GM12878 (cell line): Measurements from ENCODE around the gene OR6B3. TPM values are rescaled to one million over a fixed set of nuclear protein-coding genes. Genes with fewer than 3 reads are reported as not detected.

Experiments used
- ATAC-seq: fragments of 200-7000 bp; cut with Tn5 transposase; 3 replicates; pipeline ENCODE4 v1.9.1; 2020; ENCODE audit warnings: mild to moderate bottlenecking, moderate library complexity
- BruUV-seq: library from RNA; stranded (reverse); fragments of 400-500 nt; replicated peaks from 2 replicates; lab custom pipeline; 2021; lab: Mats Ljungman, UMichigan
- CTCF ChIA-PET: fragments of 300-600 bp; sonication (Branson Sonifier 250); formaldehyde crosslinking; extraction: SDS; loops from one replicate; lab custom pipeline; 2021; ENCODE audit warnings: inconsistent platforms; lab: Yijun Ruan, JAX
- POLR2A ChIA-PET: fragments of 350-600 bp; formaldehyde crosslinking; extraction: SDS; loops from one replicate; lab custom pipeline; 2021; ENCODE audit warnings: inconsistent platforms; lab: Charles Lee
- RAD21 ChIA-PET: fragments of 300-600 bp; sonication (Branson Sonifier 250); formaldehyde crosslinking; loops from one replicate; lab custom pipeline; 2023; ENCODE audit warnings: antibody characterized with exemption; ENCODE audit not compliant: unreplicated experiment; lab: Charles Lee
- SMC1A ChIA-PET: fragments of 300-600 bp; sonication (Branson Sonifier 250); formaldehyde crosslinking; loops from one replicate; lab custom pipeline; 2023; ENCODE audit not compliant: unreplicated experiment, uncharacterized antibody; lab: Charles Lee
- DNase-seq: peaks from one replicate; pipeline ENCODE4 v3.0.0-alpha.2; 2011; ENCODE audit warnings: low read depth, low spot score
- FAIRE-seq: peaks from 3 replicates; lab custom pipeline; 2011; peaks lifted over from hg19 to GRCh38; lab: Jason Lieb, UNC
- H2AFZ ChIP-seq: 2 replicates; pipeline ENCODE4 v1.6.0; 2011; ENCODE audit warnings: low read depth, low read length, control low read depth; ENCODE audit not compliant: control insufficient read depth
- H3K27ac ChIP-seq: 2 replicates; pipeline ENCODE4 v1.5.1; 2011; ENCODE audit warnings: control low read depth; ENCODE audit not compliant: control insufficient read depth, insufficient read depth
- H3K27me3 ChIP-seq, 2 experiments: replicated peaks in 1 of 2; 2 replicates each; pipeline versions ENCODE4 v1.6.0 to v1.6.1; 2011; ENCODE audit warnings: low read length in 1 of 2; ENCODE audit not compliant: control insufficient read depth in 2 of 2, insufficient read depth in 2 of 2
- H3K36me3 ChIP-seq, 2 experiments: 2 replicates each; pipeline ENCODE4 v1.5.1; 2011; ENCODE audit warnings: low read length in 1 of 2; ENCODE audit not compliant: control insufficient read depth in 2 of 2, insufficient read depth in 2 of 2
- H3K4me1 ChIP-seq: 2 replicates; pipeline ENCODE4 v1.6.1; 2011; ENCODE audit warnings: mild to moderate bottlenecking, low read length, moderate library complexity, mixed read lengths; ENCODE audit not compliant: control insufficient read depth, insufficient read depth
- H3K4me2 ChIP-seq: 2 replicates; pipeline ENCODE4 v1.6.0; 2011; ENCODE audit warnings: control low read depth; ENCODE audit not compliant: control insufficient read depth, insufficient read depth
- H3K4me3 ChIP-seq: fragments of 200-600 bp; sonication (generic); 2 replicates; pipeline ENCODE4 v1.5.1; 2016
- H3K79me2 ChIP-seq: 2 replicates; pipeline ENCODE4 v1.6.0; 2011; ENCODE audit warnings: low read length; ENCODE audit not compliant: control insufficient read depth, insufficient read depth
- H3K9ac ChIP-seq: 2 replicates; pipeline ENCODE4 v1.8.0; 2011; ENCODE audit warnings: low read length, control low read depth, mixed read lengths; ENCODE audit not compliant: control insufficient read depth, insufficient read depth
- H3K9me3 ChIP-seq: replicated peaks from 3 replicates; pipeline ENCODE4 v1.5.1; 2011; ENCODE audit warnings: mild to moderate bottlenecking, low read length; ENCODE audit not compliant: control insufficient read depth, insufficient read depth
- H4K20me1 ChIP-seq: 2 replicates; pipeline ENCODE4 v1.6.0; 2011; ENCODE audit not compliant: control insufficient read depth, insufficient read depth
- NFXL1 ChIP-seq: fragments of 450-650 bp; IDR thresholded peaks from 2 replicates; pipeline ENCODE4 v1.6.1; 2017; ENCODE audit warnings: antibody characterized with exemption, mild to moderate bottlenecking, borderline replicate concordance
- PKNOX1 ChIP-seq: fragments of 450-650 bp; IDR thresholded peaks from 2 replicates; pipeline ENCODE4 v1.6.1; 2016; ENCODE audit warnings: mild to moderate bottlenecking
- RAD21 ChIP-seq: IDR thresholded peaks from 2 replicates; pipeline ENCODE4 v1.6.1; 2011; ENCODE audit warnings: mild to moderate bottlenecking, low read depth, low read length, moderate library complexity; ENCODE audit not compliant: insufficient read depth
- SMAD1 ChIP-seq: fragments of 450-650 bp; IDR thresholded peaks from 2 replicates; pipeline ENCODE4 v1.6.1; 2018; ENCODE audit warnings: mild to moderate bottlenecking, low read depth; ENCODE audit not compliant: partially characterized antibody
- SMC3 ChIP-seq: IDR thresholded peaks from 2 replicates; pipeline ENCODE4 v1.6.1; 2011; ENCODE audit warnings: low read length, improper control_type of control experiment, borderline replicate concordance
- ZNF207 ChIP-seq: fragments of 450-650 bp; IDR thresholded peaks from 2 replicates; pipeline ENCODE4 v1.6.1; 2014; ENCODE audit warnings: antibody characterized with exemption, mild to moderate bottlenecking, borderline replicate concordance
- WGBS: methylation state at CpG from one replicate; pipeline ENCODE4 v1.1.6; 2016; ENCODE audit warnings: low lambda C conversion rate; ENCODE audit not compliant: insufficient replicate concordance, insufficient coverage; ENCODE audit errors: missing lambda C conversion rate; 5-methylcytosine and 5-hydroxymethylcytosine counted together
- in situ Hi-C: fragments of 300-500 bp; cut with MboI; formaldehyde crosslinking; loops from 9 replicates; pipeline ENCODE4 v1.14.3; 2018; ENCODE audit warnings: mixed read lengths
- intact Hi-C: fragments of 100-400 bp; cut with micrococcal nuclease; formaldehyde crosslinking; loops from one replicate; pipeline ENCODE4 v1.14.2; 2022; ENCODE audit not compliant: unreplicated experiment
- polyA plus RNA-seq, 11 experiments: library from polyadenylated mRNA; depleted of rRNA in 4 of 11; unstranded in 6 of 11; stranded (reverse) in 5 of 11; fragments of >200 nt; fragmentation: Nextera tagmentation in 4 of 11; fragmentation: Illumina TruSeq in 1 of 11; extraction: Ambion mirVana in 4 of 11; extraction: Trizol in 1 of 11; gene quantifications; 1 replicate in 1 of 11; 2 replicates in 10 of 11; pipeline versions ENCODE4 v1.2.1 to v1.2.3, GENCODE V29; 2011 to 2016; ENCODE audit warnings: inconsistent platforms in 2 of 11, missing spikeins in 2 of 11, low read depth in 1 of 11
- total RNA-seq, 4 experiments: library from RNA; depleted of rRNA in 3 of 4; stranded (reverse); fragments of >200 nt in 3 of 4; fragmentation: Illumina TruSeq in 1 of 4; extraction: Trizol in 1 of 4; gene quantifications; 2 replicates each; pipeline versions ENCODE4 v1.2.1 to v1.2.3, GENCODE V29; 2013 to 2021
- TF ChIP-seq, protein P1 (sequence below): IDR thresholded peaks from 2 replicates; pipeline ENCODE4 v1.6.1; 2011; ENCODE audit warnings: mild to moderate bottlenecking, low read depth, low read length, moderate library complexity; ENCODE audit not compliant: insufficient replicate concordance
- TF ChIP-seq, protein P2 (sequence below), 3 experiments: IDR thresholded peaks in 2 of 3; conservative IDR thresholded peaks in 1 of 3; 2 replicates each; pipeline ENCODE4 v1.5.1; 2011; ENCODE audit warnings: low read depth in 3 of 3, low read length in 3 of 3, mild to moderate bottlenecking in 3 of 3, control low read depth in 2 of 3, moderate library complexity in 2 of 3, inconsistent platforms in 1 of 3, mixed read lengths in 1 of 3; ENCODE audit not compliant: control insufficient read depth in 2 of 3, insufficient read depth in 1 of 3; ENCODE audit errors: extremely low read depth in 1 of 3

Gene OR6B3
- total and polyA plus RNA-seq, 10 of the 15 experiments (the other 5 are each of a cell fraction or from before 2014, with no cell fraction given) = not detected

DNA sequence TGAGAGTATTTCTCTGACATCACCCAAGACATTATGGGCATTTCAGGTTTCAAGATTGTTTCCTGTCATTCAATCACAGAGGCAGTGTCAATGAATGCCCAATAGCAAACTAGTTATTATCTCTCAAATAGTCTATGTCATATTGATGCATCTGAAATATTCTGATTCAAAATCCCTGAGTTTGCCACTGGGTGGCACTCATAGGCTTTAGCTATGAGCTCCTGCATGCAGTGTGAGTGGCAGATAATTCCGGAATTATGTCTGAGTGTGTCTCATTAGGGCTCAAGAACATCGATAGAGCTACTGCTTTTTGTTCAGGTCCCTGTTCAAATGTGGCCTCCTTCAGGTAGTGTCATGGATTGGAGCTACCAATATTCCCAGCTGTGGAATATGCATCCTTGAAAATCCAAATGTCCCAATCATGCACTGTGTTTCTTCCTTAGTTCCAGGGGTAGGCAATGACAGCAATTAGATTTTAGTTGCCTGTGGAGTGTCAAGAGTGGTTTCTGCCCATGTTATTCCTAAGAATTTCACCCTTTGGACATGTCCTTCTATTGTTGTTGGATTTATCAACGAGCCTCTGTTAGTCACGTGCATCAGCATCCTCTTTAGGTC, 7.8 kb upstream of the OR6B3 start:
- FAIRE-seq = peak; percentile 88
- intact Hi-C loops = loop anchor here (1.0 to 5.0 kb wide), 2 partner anchors 82 to 376 kb away; partner anchors contain the start of gene GPC1
- H3K4me1 ChIP-seq = no peaks in the 10 kb centered on the region
- ChIA-PET POLR2A (no interaction called here), RAD21 (interaction anchor here (1.1 to 3.1 kb wide), 6 partner anchors 81 to 437 kb away, joined by 3 to 33 read pairs (median 4); partner anchors contain the start of gene OTOS), CTCF (interaction anchor here (0.7 to 3.4 kb wide), 13 partner anchors 9 to 390 kb away, joined by 3 to 78 read pairs (median 4); partner anchors contain the start of genes NDUFA10, OR6B3 and OTOS)
- no TSS peak for BruUV-seq
- H2AFZ ChIP-seq = no peak overlapping the region
- in situ Hi-C loops = loop anchor here (10.0 kb wide), 1 partner anchor 384 kb away; no protein-coding TSS in a partner anchor
- H3K27me3 ChIP-seq = peaks cover 0 to 4% of the 10 kb centered on the region in 2 experiments; a peak in 2 of 4 replicates
- TF ChIP-seq PKNOX1 = peak; percentile 85
- TF ChIP-seq, protein P1, sequence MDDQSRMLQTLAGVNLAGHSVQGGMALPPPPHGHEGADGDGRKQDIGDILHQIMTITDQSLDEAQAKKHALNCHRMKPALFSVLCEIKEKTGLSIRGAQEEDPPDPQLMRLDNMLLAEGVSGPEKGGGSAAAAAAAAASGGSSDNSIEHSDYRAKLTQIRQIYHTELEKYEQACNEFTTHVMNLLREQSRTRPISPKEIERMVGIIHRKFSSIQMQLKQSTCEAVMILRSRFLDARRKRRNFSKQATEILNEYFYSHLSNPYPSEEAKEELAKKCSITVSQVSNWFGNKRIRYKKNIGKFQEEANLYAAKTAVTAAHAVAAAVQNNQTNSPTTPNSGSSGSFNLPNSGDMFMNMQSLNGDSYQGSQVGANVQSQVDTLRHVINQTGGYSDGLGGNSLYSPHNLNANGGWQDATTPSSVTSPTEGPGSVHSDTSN = peak; percentile 40
- no peak for TF ChIP-seq SMAD1
- no peak for TF ChIP-seq ZNF207
- TF ChIP-seq SMC3 = peak; percentile 88
- no peak for TF ChIP-seq NFXL1
- peak; percentile 69 for TF ChIP-seq RAD21
- TF ChIP-seq, protein P2, sequence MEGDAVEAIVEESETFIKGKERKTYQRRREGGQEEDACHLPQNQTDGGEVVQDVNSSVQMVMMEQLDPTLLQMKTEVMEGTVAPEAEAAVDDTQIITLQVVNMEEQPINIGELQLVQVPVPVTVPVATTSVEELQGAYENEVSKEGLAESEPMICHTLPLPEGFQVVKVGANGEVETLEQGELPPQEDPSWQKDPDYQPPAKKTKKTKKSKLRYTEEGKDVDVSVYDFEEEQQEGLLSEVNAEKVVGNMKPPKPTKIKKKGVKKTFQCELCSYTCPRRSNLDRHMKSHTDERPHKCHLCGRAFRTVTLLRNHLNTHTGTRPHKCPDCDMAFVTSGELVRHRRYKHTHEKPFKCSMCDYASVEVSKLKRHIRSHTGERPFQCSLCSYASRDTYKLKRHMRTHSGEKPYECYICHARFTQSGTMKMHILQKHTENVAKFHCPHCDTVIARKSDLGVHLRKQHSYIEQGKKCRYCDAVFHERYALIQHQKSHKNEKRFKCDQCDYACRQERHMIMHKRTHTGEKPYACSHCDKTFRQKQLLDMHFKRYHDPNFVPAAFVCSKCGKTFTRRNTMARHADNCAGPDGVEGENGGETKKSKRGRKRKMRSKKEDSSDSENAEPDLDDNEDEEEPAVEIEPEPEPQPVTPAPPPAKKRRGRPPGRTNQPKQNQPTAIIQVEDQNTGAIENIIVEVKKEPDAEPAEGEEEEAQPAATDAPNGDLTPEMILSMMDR (IDR thresholded peaks at IDR 0.05 in 2 of 3, conservative IDR thresholded peaks at IDR 0.05 in 1 of 3; ENCODE audit: control insufficient read depth in 2 of 3, extremely low read depth in 1 of 3, insufficient read depth in 1 of 3, low read depth in 3 of 3, low read length in 3 of 3) = peak; percentile 51 to 62 (median 59)
- TF ChIP-seq, all 136 proteins: peak for 5
- Histone ChIP-seq H3K4me2 (no peak overlapping the region), H4K20me1 (no peaks in the 10 kb centered on the region), H3K79me2 (no peaks in the 10 kb centered on the region), H3K4me3 (no peak overlapping the region), H3K36me3 (no peaks in the 10 kb centered on the region), H3K9ac (no peak overlapping the region), H3K27ac (no peak overlapping the region), H3K9me3 (no peaks in the 10 kb centered on the region)
- DNase-seq (no peak), ATAC-seq (peak; percentile 87)
- SMC1A ChIA-PET = interaction anchor here (1.0 to 2.2 kb wide), 7 partner anchors 9 to 91 kb away, joined by 3 to 33 read pairs (median 3); partner anchors contain the start of gene OTOS
- WGBS = 4% methylated on average over 4 of the region's 4 CpGs
